CD4-positive, CD25-positive, alpha-beta regulatory T cell (primary cell): ENCODE measurements around the gene KRTAP9-7. TPM values are rescaled to one million over a fixed set of nuclear protein-coding genes. Genes with fewer than 3 reads are reported as not detected.

Experiments
- ATAC-seq, 2 donors: fragments of 150-1000 bp; cut with Tn5 transposase; one replicate each; pipeline ENCODE4 v1.10.0; 2021; ENCODE audit warnings: low read depth in 2 of 2, moderate number of reproducible peaks in 2 of 2, moderate library complexity in 1 of 2
- DNase-seq, 3 donors: peaks; one replicate each; pipeline versions ENCODE4 v3.0.0 to v3.0.0-alpha.2; 2012 to 2022; ENCODE audit warnings: mixed read lengths in 1 of 3
- H3K27ac ChIP-seq: one replicate; pipeline ENCODE4 v1.7.0; 2013; ENCODE audit warnings: mild to moderate bottlenecking, low read length; ENCODE audit not compliant: insufficient read depth, poor library complexity, severe bottlenecking
- H3K27me3 ChIP-seq: one replicate; pipeline ENCODE4 v1.7.0; 2013; ENCODE audit warnings: low read length; ENCODE audit not compliant: control insufficient read depth, insufficient read depth
- H3K36me3 ChIP-seq: one replicate; pipeline ENCODE4 v1.7.0; 2013; ENCODE audit warnings: mild to moderate bottlenecking, low read length, moderate library complexity; ENCODE audit not compliant: control insufficient read depth, insufficient read depth
- H3K4me1 ChIP-seq: 2 replicates; pipeline ENCODE4 v1.7.0; 2013; ENCODE audit warnings: mild to moderate bottlenecking, low read length; ENCODE audit not compliant: insufficient read depth, control insufficient read depth, poor library complexity, severe bottlenecking
- H3K4me3 ChIP-seq: one replicate; pipeline ENCODE4 v1.7.0; 2013; ENCODE audit warnings: low read depth, mild to moderate bottlenecking, low read length, moderate library complexity
- H3K9me3 ChIP-seq, 2 experiments: 1 replicate in 1 of 2; 2 replicates in 1 of 2; pipeline ENCODE4 v1.7.0; 2013; ENCODE audit warnings: low read length in 2 of 2, mild to moderate bottlenecking in 1 of 2, moderate library complexity in 1 of 2; ENCODE audit not compliant: control insufficient read depth in 2 of 2
- H3K27ac Mint-ChIP-seq, 3 donors: one replicate each; pipeline ENCODE4 v1.8.0; 2020 to 2022; ENCODE audit warnings: mild to moderate bottlenecking in 3 of 3, mixed read lengths in 3 of 3, moderate library complexity in 2 of 3
- H3K27me3 Mint-ChIP-seq: one replicate; pipeline ENCODE4 v1.8.0; 2022; ENCODE audit warnings: mild to moderate bottlenecking, mixed read lengths
- H3K36me3 Mint-ChIP-seq: one replicate; pipeline ENCODE4 v1.8.0; 2020; ENCODE audit warnings: mixed read lengths
- H3K4me1 Mint-ChIP-seq, 4 donors: one replicate each; pipeline ENCODE4 v1.8.0; 2020 to 2022; ENCODE audit warnings: mixed read lengths in 4 of 4, mild to moderate bottlenecking in 1 of 4
- H3K4me3 Mint-ChIP-seq, 4 donors: one replicate each; pipeline ENCODE4 v1.8.0; 2020 to 2022; ENCODE audit warnings: mild to moderate bottlenecking in 4 of 4, mixed read lengths in 4 of 4, moderate library complexity in 3 of 4
- H3K9me3 Mint-ChIP-seq, 7 donors: one replicate each; pipeline ENCODE4 v1.8.0; 2020 to 2022; ENCODE audit warnings: mixed read lengths in 7 of 7, mild to moderate bottlenecking in 3 of 7, moderate library complexity in 2 of 7
- polyA plus RNA-seq, 4 donors: library from polyadenylated mRNA; unstranded; fragments of 300-500 nt; fragmentation: Illumina TruSeq; gene quantifications; one replicate each; pipeline ENCODE4 v1.2.3, GENCODE V29; 2021
- total RNA-seq: library from RNA; stranded (reverse); gene quantifications from one replicate; pipeline ENCODE4 v1.2.3, GENCODE V29; 2022

The KRTAP9-7 gene
- total and polyA plus RNA-seq, 5 donors from 2014 or later, result not detected

DNA sequence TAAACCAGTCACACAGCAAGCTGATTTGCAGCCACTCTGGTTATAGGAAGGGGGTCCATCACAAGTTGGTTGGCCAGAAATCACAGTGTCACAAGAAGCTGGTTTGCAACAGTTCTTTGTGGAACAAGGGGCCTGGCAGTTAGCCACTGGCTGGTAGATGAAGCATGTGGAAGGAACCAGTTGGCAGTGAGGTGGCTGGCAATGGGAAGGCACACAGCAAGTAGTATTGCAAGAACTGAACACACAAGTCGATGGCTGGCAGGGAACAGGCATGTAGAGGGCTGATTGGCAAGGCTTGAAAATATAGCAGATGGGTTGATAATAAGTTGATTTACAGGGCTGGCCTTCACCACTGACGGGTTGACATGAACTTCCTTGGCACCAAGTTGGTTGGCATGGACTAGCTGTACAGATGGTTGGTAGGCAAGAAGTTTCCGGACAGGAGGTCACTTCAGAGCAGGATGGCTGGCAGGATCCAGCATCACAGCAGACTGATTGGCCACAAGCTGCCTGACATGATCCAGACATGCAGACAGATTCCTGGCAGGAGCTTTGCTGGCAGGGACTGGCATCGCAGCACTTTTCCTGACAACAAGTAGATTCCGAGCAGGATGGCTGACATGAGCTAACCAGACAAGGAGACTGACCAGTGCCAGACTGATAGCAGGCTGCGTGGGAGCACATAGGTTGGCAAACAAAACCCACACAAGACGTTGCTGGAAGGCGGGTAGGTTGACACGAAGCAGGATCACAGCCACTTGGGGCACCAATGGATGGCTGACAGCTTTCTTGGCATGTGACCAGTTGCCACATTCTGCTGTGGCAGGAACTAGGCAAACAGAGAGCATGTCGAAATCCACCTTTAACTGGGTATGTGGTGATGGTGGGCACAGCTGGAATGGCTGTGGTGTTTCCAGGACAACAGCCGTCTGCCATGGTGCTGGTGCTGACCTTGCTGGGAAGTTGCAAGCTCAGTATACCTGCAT lies 26.7 kb downstream of the KRTAP9-7 start, which contains the start of gene KRTAP29-1:
Gene KRTAP29-1, minus strand, starts transcription at position 936 of the 986 bp plus-strand sequence. Its CDS starts 0 bp downstream, at position 936.
- Mint-ChIP-seq H3K27ac (peak within 1 kb of the TSS in 2 of 3 donors; percentile 16 to 74), H3K4me3 (no peak within 1 kb of the TSS), H3K36me3 (peaks cover 3% of the 10 kb centered on the region), H3K4me1 (peaks cover 9 to 40% (median 26%) of the 10 kb centered on the region in 4 donors), H3K27me3 (no peaks in the 10 kb centered on the region), H3K9me3 (peaks cover 0 to 5% (median 3%) of the 10 kb centered on the region in 7 donors)
- H3K4me3 ChIP-seq, result no peak within 1 kb of the TSS
- no peak for ATAC-seq
- no peak within 1 kb of the TSS for H3K27ac ChIP-seq
- no peaks in the 10 kb centered on the region for H3K36me3 ChIP-seq
- H3K9me3 ChIP-seq, result no peaks in the 10 kb centered on the region
- no peak for DNase-seq
- H3K4me1 ChIP-seq, result peaks cover 11% of the 10 kb centered on the region
- H3K27me3 ChIP-seq, result no peaks in the 10 kb centered on the region

DNA sequence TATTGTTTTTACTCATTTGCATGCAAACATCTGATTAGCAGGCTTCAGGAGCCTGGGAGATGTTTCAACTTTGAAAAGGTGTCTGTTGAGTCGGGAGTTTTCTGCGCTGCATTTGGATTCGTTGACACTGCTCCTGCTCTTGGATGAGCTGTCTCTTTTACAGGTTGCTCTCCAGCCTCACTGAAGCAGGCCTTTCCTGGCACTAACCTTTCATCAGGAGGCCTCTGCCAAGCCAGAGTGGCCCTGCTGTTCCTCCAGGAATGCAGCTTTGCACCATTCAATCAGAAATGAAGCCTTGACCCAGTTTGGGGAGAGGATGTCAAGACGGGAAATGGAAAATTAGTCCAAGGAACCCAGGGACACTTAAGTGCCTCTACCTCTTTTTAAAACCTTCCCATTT lies 27.5 kb downstream of the KRTAP9-7 start:
- Histone ChIP-seq H3K27me3 (no peaks in the 10 kb centered on the region), H3K9me3 (no peaks in the 10 kb centered on the region), H3K27ac (no peak overlapping the region), H3K4me1 (peaks cover 19% of the 10 kb centered on the region), H3K4me3 (no peak overlapping the region), H3K36me3 (no peaks in the 10 kb centered on the region)
- Mint-ChIP-seq H3K36me3 (peaks cover 3% of the 10 kb centered on the region), H3K4me3 (no peak overlapping the region), H3K4me1 (peaks cover 15 to 48% (median 34%) of the 10 kb centered on the region in 4 donors), H3K9me3 (peaks cover 0 to 5% (median 3%) of the 10 kb centered on the region in 7 donors), H3K27ac (peak overlapping the region in 1 of 3 donors; percentile 13), H3K27me3 (no peaks in the 10 kb centered on the region)
- DNase-seq (no peak), ATAC-seq (no peak)

DNA sequence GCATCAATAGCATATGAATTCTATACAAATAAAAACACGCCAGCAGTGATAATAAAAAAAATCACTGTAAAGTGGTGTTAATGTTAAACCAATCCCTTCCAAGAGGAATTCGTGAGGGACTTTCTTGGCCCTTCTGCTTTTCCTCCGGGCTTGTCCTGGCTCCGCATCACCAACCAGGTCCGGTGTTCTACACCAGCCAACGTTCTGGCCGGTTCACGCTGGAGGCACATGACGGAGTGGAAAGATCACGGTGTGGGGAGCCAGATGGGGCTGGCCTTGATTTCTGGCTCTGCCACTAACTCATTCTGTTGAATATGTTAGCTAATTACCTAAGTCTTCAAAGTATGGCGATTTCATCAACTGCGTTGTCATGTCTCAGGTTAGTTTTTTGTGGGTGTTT lies 28.6 kb downstream of the KRTAP9-7 start:
- no peaks in the 10 kb centered on the region for H3K27me3 Mint-ChIP-seq
- H3K4me3 Mint-ChIP-seq, result no peak overlapping the region
- Histone ChIP-seq H3K27ac (no peak overlapping the region), H3K36me3 (no peaks in the 10 kb centered on the region), H3K27me3 (no peaks in the 10 kb centered on the region), H3K9me3 (no peaks in the 10 kb centered on the region), H3K4me3 (no peak overlapping the region), H3K4me1 (peaks cover 30% of the 10 kb centered on the region)
- H3K36me3 Mint-ChIP-seq, result peaks cover 6% of the 10 kb centered on the region
- H3K27ac Mint-ChIP-seq, result no peak overlapping the region
- DNase-seq, result no peak
- no peak for ATAC-seq
- H3K4me1 Mint-ChIP-seq, result peaks cover 23 to 59% (median 44%) of the 10 kb centered on the region in 4 donors
- peaks cover 0 to 5% (median 3%) of the 10 kb centered on the region in 7 donors for H3K9me3 Mint-ChIP-seq

DNA sequence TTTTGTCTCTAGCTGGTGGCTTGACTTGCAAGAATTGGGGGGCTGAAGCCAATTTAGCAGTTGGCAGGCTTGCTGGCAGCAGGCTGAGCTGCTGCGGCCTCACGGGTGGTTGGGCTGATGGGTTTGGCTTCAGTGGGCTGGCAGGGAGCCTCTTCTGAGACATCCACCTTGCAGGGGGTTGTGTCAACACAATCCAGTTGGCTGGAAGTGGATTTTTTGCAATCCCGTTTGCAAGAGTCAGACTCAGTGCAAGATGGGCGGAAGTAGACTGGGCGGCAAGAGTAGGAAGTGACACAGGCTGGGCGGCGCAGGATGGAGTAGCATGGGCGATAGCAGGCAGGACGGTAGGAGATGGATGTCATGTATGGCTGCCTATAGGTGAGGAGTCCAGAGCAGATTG lies 32.1 kb downstream of the KRTAP9-7 start:
- no peaks in the 10 kb centered on the region for H3K9me3 ChIP-seq
- H3K27ac ChIP-seq, result peak overlapping the region; percentile 83
- no peaks in the 10 kb centered on the region for H3K27me3 ChIP-seq
- DNase-seq (no peak), ATAC-seq (no peak)
- H3K4me1 Mint-ChIP-seq, result peaks cover 25 to 77% (median 54%) of the 10 kb centered on the region in 4 donors
- H3K4me3 Mint-ChIP-seq, result peak overlapping the region; percentile 82 to 88 (median 84)
- H3K4me1 ChIP-seq, result peaks cover 55% of the 10 kb centered on the region
- H3K4me3 ChIP-seq, result peak overlapping the region; percentile 49
- no peaks in the 10 kb centered on the region for H3K36me3 ChIP-seq
- peaks cover 0 to 2% (median 0%) of the 10 kb centered on the region in 7 donors for H3K9me3 Mint-ChIP-seq
- H3K27me3 Mint-ChIP-seq, result no peaks in the 10 kb centered on the region
- H3K36me3 Mint-ChIP-seq, result peaks cover 9% of the 10 kb centered on the region
- H3K27ac Mint-ChIP-seq, result peak overlapping the region; percentile 99

DNA sequence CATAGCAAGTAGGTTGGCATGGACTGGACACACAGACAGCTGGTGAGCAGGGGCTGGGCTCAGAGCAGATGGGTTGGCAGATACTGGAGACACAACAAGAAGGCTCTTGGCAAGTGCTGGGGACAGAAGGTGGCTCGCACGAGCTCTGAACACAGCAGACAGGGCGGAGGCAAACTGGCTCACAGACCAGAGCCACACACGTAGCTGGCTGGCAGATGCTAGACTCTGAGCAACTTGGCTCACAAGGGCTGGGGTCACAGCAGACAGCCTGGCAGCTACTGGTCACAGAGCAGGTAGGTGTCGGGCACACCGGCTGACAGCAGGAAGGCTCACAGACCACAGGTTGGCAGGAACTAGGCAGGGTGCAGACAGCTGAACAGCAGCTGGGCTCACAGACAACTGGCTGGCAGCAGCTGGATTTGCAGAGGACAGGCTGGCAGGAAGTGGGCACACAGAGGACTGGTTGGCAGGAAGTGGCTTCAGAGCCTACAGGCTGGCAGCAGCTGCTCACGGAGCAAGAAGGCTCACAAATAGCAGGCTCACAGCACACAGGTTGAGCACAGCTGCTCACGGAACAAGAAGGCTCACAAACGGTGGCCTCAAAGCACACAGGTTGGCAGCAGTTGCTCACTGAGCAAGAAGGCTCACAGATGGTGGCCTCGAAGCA lies 32.9 kb downstream of the KRTAP9-7 start:
- no peaks in the 10 kb centered on the region for H3K27me3 ChIP-seq
- H3K4me1 Mint-ChIP-seq, result peaks cover 25 to 80% (median 54%) of the 10 kb centered on the region in 4 donors
- peak overlapping the region; percentile 83 for H3K27ac ChIP-seq
- peaks cover 55% of the 10 kb centered on the region for H3K4me1 ChIP-seq
- peak; percentile 87 to 88 for ATAC-seq
- H3K36me3 Mint-ChIP-seq, result peaks cover 9% of the 10 kb centered on the region
- peaks cover 0 to 2% (median 0%) of the 10 kb centered on the region in 7 donors for H3K9me3 Mint-ChIP-seq
- no peaks in the 10 kb centered on the region for H3K36me3 ChIP-seq
- peak overlapping the region; percentile 49 for H3K4me3 ChIP-seq
- H3K4me3 Mint-ChIP-seq, result peak overlapping the region; percentile 82 to 88 (median 84)
- H3K9me3 ChIP-seq, result no peaks in the 10 kb centered on the region
- DNase-seq, result peak; percentile 69 to 98 (median 93)
- peak overlapping the region; percentile 99 for H3K27ac Mint-ChIP-seq
- H3K27me3 Mint-ChIP-seq, result no peaks in the 10 kb centered on the region

DNA sequence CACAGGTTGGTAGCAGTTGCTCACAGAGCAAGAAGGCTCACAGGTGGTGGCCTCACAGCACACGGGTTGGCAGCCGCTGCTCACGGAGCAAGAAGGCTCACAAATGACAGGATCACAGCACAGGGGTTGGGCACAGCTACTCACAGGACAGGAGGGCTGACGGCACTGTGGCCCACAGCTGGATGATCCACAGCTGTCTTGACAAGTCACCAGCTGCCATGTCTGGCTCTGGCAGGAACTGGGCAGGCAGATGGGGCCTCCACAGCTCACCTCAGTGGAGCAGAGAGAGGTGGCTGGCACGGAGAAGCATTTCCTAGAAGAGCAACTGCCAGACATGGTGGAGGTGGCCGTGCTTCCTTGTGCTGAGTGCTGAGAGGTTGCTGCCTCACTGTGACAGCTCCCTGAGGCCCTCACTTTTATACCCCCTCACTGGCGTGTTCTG lies 33.4 kb downstream of the KRTAP9-7 start, which contains the start of gene KRTAP16-1:
Gene KRTAP16-1, minus strand, starts transcription at position 392 of the 442 bp plus-strand sequence. Its CDS starts 56 bp downstream, at position 336.
- H3K4me3 ChIP-seq, result peak within 1 kb of the TSS; percentile 49

DNA sequence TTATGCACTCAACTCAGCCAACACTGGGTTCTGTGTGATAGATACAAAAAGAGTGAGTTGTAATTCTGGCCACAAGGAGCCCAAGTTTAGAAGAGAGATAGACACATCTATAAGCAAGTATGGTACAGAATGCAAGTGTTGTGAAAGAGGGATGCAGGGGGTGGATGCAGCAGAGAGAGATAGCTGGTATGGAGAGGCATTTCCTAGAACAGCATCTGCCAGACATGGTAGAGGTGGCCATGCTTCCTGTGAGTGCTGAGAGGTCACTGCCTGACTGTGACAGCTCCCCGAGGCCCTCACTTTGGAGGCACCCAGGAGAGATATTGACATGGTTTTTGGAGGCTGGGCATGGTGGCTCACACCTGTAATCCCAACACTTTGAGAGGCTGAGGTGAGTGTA lies 35.6 kb downstream of the KRTAP9-7 start:
- no peaks in the 10 kb centered on the region for H3K9me3 ChIP-seq
- H3K36me3 ChIP-seq, result no peaks in the 10 kb centered on the region
- peaks cover 0 to 2% (median 0%) of the 10 kb centered on the region in 7 donors for H3K9me3 Mint-ChIP-seq
- no peak overlapping the region for H3K27ac ChIP-seq
- H3K27me3 Mint-ChIP-seq, result peaks cover 8% of the 10 kb centered on the region
- H3K4me1 Mint-ChIP-seq, result peaks cover 25 to 70% (median 46%) of the 10 kb centered on the region in 4 donors
- peak overlapping the region; percentile 85 to 99 (median 94) for H3K27ac Mint-ChIP-seq
- H3K36me3 Mint-ChIP-seq, result peaks cover 9% of the 10 kb centered on the region
- H3K4me1 ChIP-seq, result peaks cover 52% of the 10 kb centered on the region
- no peaks in the 10 kb centered on the region for H3K27me3 ChIP-seq
- peak in 1 of 3 donors; percentile 71 for DNase-seq
- peak overlapping the region in 1 of 4 donors; percentile 16 for H3K4me3 Mint-ChIP-seq
- no peak for ATAC-seq
- H3K4me3 ChIP-seq, result no peak overlapping the region

More for the DNA sequence above, 33.4 kb downstream of the KRTAP9-7 start, which contains the start of gene KRTAP16-1:
- Mint-ChIP-seq H3K4me1 (peaks cover 25 to 79% (median 54%) of the 10 kb centered on the region in 4 donors), H3K4me3 (peak within 1 kb of the TSS; percentile 82 to 88 (median 84)), H3K27me3 (no peaks in the 10 kb centered on the region), H3K27ac (peak within 1 kb of the TSS; percentile 99), H3K36me3 (peaks cover 9% of the 10 kb centered on the region), H3K9me3 (peaks cover 0 to 2% (median 0%) of the 10 kb centered on the region in 7 donors)
- H3K27me3 ChIP-seq, result no peaks in the 10 kb centered on the region
- DNase-seq (peak in 2 of 3 donors; percentile 22 to 89), ATAC-seq (peak in 1 of 2 donors; percentile 29)
- peaks cover 55% of the 10 kb centered on the region for H3K4me1 ChIP-seq
- H3K9me3 ChIP-seq, result no peaks in the 10 kb centered on the region
- no peaks in the 10 kb centered on the region for H3K36me3 ChIP-seq
- peak within 1 kb of the TSS; percentile 83 for H3K27ac ChIP-seq
